ENCODE results near the gene OTOG.

Gene OTOG

GRCh38 chr11:17591293-17591692 lies 44.2 kb downstream of the OTOG start:
- DNase-seq: no peak

DNA sequence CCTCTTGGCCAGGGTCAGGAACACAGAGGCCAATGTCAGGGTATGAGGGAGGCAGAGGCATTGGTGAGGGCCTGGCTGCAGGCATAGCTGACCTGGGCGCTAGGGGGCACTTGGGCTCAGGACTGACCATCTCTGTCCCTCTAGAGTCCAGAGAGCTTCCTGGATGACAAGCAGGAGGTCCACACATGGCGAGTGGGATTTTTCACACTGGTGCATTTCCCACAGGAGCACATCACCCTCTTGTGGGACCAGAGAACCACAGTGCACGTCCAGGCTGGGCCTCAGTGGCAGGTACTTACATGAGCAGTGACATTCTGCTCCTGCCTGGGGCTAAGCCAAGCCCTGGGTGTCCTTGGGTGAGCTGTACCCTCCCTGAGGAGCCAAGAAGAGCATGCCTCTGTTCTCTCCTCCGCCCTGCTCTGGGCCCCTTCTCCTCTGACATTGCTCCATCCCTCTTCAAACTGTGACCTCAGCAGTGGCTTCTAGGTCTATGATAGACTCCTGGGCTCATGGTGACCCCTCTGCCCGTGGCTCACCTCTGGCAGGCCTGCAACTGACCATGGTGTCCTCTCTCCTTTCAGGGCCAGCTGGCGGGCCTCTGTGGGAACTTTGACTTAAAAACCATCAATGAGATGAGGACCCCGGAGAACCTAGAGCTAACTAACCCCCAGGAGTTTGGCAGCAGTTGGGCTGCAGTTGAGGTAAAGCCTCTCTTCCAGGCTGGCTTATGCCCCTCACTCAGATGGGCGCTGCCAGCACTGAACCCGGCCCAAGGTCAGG lies 46.6 kb downstream of the OTOG start:
- DNase-seq: no peak

GRCh38 chr11:17594686-17595192 lies 47.7 kb downstream of the OTOG start:
- DNase-seq: no peak

- DNase-seq: no peak
These were observed 48.7 kb downstream of the OTOG start for GRCh38 chr11:17595526-17596309.

DNA sequence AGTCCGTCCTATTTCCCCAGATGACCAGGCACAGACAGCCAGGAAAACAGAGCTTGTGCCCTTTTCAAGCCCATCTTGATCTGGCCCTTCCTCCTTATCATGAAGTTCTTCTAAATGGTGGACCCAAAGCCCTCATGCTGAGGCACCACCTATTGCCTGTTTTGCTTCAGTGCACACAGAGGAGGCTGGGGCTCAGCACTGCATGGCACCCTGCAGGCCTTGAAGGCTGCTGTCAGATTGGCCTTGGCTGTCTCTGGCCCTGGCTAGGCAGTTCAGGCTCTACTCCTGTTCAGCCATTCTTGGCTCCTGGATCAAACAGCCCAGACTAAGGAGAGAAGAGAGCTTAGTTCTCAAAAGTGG lies 49.2 kb downstream of the OTOG start:
- no peak for DNase-seq

- DNase-seq: no peak
These were observed 49.7 kb downstream of the OTOG start for GRCh38 chr11:17596711-17597110.

- no peak for DNase-seq
These were observed 50.7 kb downstream of the OTOG start for GRCh38 chr11:17597770-17598169.

DNA sequence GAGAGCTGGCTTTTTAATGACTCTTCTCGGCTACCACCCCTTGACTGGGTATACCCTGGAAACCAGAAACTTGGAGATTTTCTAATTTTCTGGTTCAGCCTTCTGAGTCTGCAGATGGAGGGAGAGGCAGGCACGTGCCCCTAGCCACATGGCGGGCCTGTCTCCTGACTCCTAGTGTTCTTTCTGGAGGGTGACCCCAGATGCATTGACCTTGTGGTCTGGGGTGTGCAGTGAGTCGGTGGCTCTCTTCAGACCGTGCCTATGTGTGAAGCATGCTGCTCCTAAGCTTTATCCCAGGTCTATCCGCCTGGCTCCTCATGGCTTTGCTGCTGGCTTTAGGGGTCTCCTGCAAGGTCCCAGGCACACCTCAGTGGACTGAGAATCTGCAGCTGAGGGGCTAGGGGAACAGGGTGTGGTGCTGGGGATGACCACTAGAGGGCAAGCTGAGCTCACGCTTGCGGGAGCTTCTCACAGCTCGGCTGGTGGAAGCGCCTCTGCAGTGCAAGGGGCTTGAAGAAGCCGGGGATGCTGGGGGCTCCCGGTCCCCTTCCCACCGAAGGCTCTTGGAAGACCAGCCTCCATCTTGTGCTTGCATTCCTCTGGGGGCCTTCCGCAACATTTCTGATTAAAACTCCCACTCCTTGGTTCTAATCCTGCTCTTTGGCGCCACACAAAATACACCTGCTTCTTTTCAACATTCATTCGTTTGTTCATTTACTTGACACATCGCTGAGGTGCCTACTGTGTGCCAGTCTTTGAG lies 51.8 kb downstream of the OTOG start:
- peak; percentile 65 for DNase-seq

- no peak for DNase-seq
These were observed 52.4 kb downstream of the OTOG start for GRCh38 chr11:17599460-17599925.

- DNase-seq: no peak
These were observed 53.5 kb downstream of the OTOG start for GRCh38 chr11:17600316-17601255.

DNA sequence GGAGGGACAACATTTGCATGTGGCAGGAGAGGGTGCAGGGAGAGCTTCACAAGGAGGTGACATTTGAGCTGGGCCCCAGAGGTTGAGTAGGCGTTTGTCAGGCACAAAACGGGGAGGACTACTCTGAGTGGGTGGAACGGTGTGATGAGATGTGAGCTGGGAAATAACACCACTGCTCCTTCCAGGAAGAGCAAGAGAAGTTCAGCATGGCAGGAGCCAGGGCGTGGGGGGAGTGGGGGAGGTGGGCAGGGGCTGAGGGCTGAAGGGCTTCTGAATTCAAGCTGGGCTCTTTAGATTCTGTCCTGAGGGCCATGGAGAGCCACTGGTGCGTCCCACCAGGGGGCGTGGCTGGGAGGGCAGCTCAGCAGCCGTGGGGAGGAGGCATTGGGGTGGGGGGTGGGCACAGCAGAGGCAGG lies 54.2 kb downstream of the OTOG start:
- no peak for DNase-seq

- no peak for DNase-seq
These were observed 54.6 kb downstream of the OTOG start for GRCh38 chr11:17601676-17602075.

DNA sequence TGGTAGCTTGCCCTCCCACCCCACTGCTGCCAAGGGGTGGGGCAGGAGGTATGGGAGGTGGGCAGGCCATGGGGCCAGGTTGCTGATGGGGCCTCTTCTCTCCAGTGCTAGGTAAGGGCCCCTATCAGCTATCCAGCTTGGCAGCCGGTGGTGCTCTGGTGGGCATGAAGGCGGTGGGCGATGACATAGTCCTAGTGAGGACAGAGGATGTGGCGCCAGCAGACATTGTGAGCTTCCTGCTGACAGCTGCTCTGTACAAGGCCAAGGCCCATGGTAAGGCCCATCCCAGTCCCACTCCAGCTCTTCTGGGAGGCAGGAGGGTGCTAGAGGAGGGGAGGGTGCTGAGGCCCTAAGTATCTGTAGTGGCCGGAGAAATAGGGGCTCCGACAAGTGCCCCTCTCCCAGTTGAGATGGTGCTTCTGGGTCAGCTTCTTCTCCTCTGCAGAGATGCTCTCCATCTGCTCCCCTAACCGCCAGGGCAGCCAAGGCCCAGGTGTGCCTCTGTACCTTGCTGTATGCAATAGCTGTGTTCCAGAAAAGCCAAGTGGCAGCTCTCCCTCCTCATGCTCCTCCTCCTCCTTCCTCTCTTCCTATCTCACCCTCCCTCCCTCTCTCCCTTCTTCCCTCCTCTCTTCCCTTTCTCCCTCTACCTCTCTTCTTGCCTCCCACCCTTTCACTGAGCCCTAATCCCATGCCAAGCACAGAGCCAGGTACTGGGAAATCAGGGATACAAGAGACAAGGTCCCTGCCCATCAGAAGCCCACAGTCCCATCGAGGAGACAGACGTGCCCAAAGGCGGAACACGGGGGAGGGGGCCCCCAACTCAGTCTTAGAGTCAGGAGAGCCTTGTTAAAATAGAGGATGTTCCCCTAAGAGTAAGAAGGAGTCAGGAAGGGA lies 55.3 kb downstream of the OTOG start:
- DNase-seq: no peak

- DNase-seq: no peak
These were observed 56.2 kb downstream of the OTOG start for GRCh38 chr11:17603056-17603825.

DNA sequence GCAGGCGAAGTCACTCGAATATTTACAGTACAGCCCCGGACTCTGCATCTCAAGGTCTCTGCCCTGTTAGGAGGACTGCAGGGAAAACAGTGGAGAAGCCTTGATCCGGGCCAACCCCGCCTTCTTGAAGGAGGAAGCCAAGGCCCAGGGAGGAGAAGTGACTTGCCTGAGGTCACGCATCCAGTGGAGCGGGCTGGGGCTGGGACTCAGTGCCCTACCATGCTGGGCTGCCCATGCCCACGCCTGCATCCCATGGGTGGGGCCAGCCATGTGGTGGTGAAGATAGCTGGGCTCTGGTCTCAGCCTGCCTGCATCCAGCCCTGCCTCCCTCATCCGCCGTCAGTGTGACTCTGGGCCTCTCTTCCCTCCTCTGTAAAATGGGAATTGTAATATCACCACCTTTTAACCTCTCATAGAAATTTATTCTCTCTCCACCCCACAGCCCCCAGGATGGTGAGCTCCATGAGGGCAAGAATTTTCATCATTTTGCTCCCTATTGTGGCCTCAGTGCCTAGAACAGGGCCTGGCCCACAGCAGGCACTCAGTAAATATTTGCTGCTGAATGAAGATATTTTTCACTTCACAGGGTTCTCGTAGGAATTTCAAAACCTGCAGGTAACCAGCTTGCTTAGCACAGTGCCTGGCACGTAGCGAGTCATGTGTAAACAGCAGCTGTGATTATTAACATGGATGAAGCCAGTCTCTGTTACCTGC lies 57.3 kb downstream of the OTOG start:
- no peak for DNase-seq

GRCh38 chr11:17604915-17605233 lies 57.8 kb downstream of the OTOG start:
- DNase-seq: no peak

GRCh38 chr11:17605651-17606122 lies 58.6 kb downstream of the OTOG start:
- DNase-seq: no peak

DNA sequence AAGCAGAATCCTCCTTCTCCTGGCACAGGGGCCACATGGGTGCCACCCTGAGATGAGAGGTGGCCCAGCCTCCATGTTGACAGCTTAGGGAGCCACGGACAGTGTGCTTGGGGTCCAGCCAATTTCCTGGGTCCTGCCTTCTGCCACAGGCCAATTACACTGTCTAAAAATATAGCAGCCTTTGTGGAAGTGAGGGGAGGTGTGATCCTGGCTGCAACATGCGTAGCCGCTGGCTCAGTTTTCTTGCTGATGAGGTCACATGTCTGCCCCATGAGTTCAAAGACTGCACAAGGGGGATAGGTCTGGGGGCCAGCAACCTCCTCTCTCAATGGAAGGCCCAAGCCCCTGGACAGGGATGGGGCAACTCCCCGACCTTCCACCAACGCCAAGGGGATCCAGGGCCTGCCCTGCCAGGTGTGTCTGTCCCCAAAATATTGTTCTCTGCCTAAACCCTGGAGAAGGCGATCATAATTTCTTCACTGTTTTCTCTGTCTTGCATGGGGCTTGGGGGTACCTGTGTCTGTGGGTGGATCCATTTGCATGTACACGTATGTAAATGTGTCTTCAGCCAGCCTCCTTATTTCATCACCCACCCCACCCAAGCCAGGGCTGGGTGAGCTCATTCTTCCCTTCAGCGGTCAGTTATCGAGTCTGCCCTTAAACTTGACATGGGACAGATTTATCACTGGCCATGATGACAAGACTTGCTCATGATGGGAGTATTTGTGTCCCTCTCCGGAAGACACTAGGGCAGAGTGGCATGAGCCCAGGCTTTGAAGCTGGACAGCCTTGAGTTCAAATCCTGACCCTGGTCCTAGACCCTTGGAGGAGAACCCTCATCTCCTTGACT lies 59.4 kb downstream of the OTOG start:
- no peak for DNase-seq

GRCh38 chr11:17607083-17607429 lies 60.0 kb downstream of the OTOG start:
- no peak for DNase-seq

Measured in NCI-H1105 treated with DMSO at 0.1 percent for 48 hours (cell line).